Mesenchymal stem cell (in vitro differentiated cells and primary cell): ENCODE data around the gene CYP8B1.

ENCODE experiments used
- DNase-seq: peaks from one replicate; pipeline ENCODE4 v3.0.0-alpha.2; 2013
- H2AFZ ChIP-seq: one replicate; pipeline ENCODE4 v1.6.1; 2013; ENCODE audit warnings: low read depth, mild to moderate bottlenecking, control low read depth, inconsistent platforms, low read length, moderate library complexity
- H2AK5ac ChIP-seq: 2 replicates; pipeline ENCODE4 v1.6.1; 2013; ENCODE audit warnings: low read length, moderate library complexity, mild to moderate bottlenecking, inconsistent platforms; ENCODE audit not compliant: severe bottlenecking
- H2BK120ac ChIP-seq: one replicate; pipeline ENCODE4 v1.6.1; 2013; ENCODE audit warnings: low read depth, mild to moderate bottlenecking, inconsistent platforms, low read length, moderate library complexity
- H2BK12ac ChIP-seq, 2 experiments: one replicate each; pipeline ENCODE4 v1.6.1; 2013; ENCODE audit warnings: inconsistent platforms in 2 of 2, low read length in 2 of 2, mild to moderate bottlenecking in 2 of 2, moderate library complexity in 2 of 2, control low read depth in 1 of 2
- H2BK15ac ChIP-seq: one replicate; pipeline ENCODE4 v1.6.1; 2013; ENCODE audit warnings: mild to moderate bottlenecking, low read depth, inconsistent platforms; ENCODE audit not compliant: poor library complexity, severe bottlenecking
- H2BK5ac ChIP-seq: 2 replicates; pipeline ENCODE4 v1.6.1; 2013; ENCODE audit warnings: low read depth, mild to moderate bottlenecking, low read length, control low read depth, inconsistent platforms; ENCODE audit not compliant: poor library complexity, severe bottlenecking
- H3K14ac ChIP-seq, 2 experiments: one replicate each; pipeline ENCODE4 v1.6.1; 2013; ENCODE audit warnings: inconsistent platforms in 2 of 2, low read length in 2 of 2, control low read depth in 1 of 2, mild to moderate bottlenecking in 1 of 2, moderate library complexity in 1 of 2
- H3K18ac ChIP-seq, 2 experiments: one replicate each; pipeline ENCODE4 v1.6.1; 2013; ENCODE audit warnings: inconsistent platforms in 2 of 2, low read length in 2 of 2, control low read depth in 1 of 2, low read depth in 1 of 2, mild to moderate bottlenecking in 1 of 2
- H3K23ac ChIP-seq, 2 experiments: one replicate each; pipeline ENCODE4 v1.6.1; 2013; ENCODE audit warnings: inconsistent platforms in 2 of 2, low read length in 2 of 2, mild to moderate bottlenecking in 2 of 2, moderate library complexity in 2 of 2, control low read depth in 1 of 2
- H3K27ac ChIP-seq: 2 replicates; pipeline ENCODE4 v1.5.1; 2013; ENCODE audit warnings: mild to moderate bottlenecking, moderate library complexity, low read length, control low read depth, inconsistent platforms; ENCODE audit not compliant: poor library complexity, severe bottlenecking
- H3K27me3 ChIP-seq, 2 experiments: 2 replicates each; pipeline versions ENCODE4 v1.6.1 to v1.7.0; 2013; ENCODE audit warnings: low read length in 2 of 2, mild to moderate bottlenecking in 2 of 2, moderate library complexity in 2 of 2, control low read depth in 1 of 2, inconsistent platforms in 1 of 2; ENCODE audit not compliant: control insufficient read depth in 1 of 2, insufficient read depth in 1 of 2
- H3K36me3 ChIP-seq, 2 experiments: 2 replicates each; pipeline versions ENCODE4 v1.6.1 to v1.7.0; 2013; ENCODE audit warnings: low read length in 2 of 2, control low read depth in 1 of 2, inconsistent platforms in 1 of 2, low read depth in 1 of 2, mild to moderate bottlenecking in 1 of 2; ENCODE audit not compliant: insufficient read depth in 2 of 2, control insufficient read depth in 1 of 2
- H3K4ac ChIP-seq, 2 experiments: one replicate each; pipeline ENCODE4 v1.6.1; 2013; ENCODE audit warnings: inconsistent platforms in 2 of 2, low read length in 2 of 2, mild to moderate bottlenecking in 2 of 2, moderate library complexity in 2 of 2, control low read depth in 1 of 2, low read depth in 1 of 2
- H3K4me1 ChIP-seq: 2 replicates; pipeline ENCODE4 v1.6.1; 2013; ENCODE audit warnings: low read depth, low read length, control low read depth; ENCODE audit not compliant: control insufficient read depth, insufficient read depth
- H3K4me2 ChIP-seq: 2 replicates; pipeline ENCODE4 v1.6.1; 2013; ENCODE audit warnings: low read length, mild to moderate bottlenecking, inconsistent platforms; ENCODE audit not compliant: poor library complexity, severe bottlenecking
- H3K4me3 ChIP-seq, 2 experiments: 2 replicates each; pipeline versions ENCODE4 v1.5.1 to v1.7.0; 2013; ENCODE audit warnings: low read length in 2 of 2, mild to moderate bottlenecking in 2 of 2, control low read depth in 1 of 2, low read depth in 1 of 2; ENCODE audit not compliant: insufficient read depth in 1 of 2
- H3K79me1 ChIP-seq: replicated peaks from 2 replicates; pipeline ENCODE4 v1.6.1; 2013; ENCODE audit warnings: mild to moderate bottlenecking, control low read depth, low read length, inconsistent platforms; ENCODE audit not compliant: poor library complexity, severe bottlenecking
- H3K9ac ChIP-seq: 2 replicates; pipeline ENCODE4 v1.7.0; 2013; ENCODE audit warnings: mild to moderate bottlenecking, low read length, moderate library complexity
- H3K9me3 ChIP-seq: 2 replicates; pipeline ENCODE4 v1.7.0; 2013; ENCODE audit warnings: mild to moderate bottlenecking, low read length; ENCODE audit not compliant: control insufficient read depth
- H4K8ac ChIP-seq: one replicate; pipeline ENCODE4 v1.6.1; 2013; ENCODE audit warnings: inconsistent platforms, mild to moderate bottlenecking, low read length, moderate library complexity
- H4K91ac ChIP-seq: one replicate; pipeline ENCODE4 v1.6.1; 2013; ENCODE audit warnings: mild to moderate bottlenecking, low read length, inconsistent platforms
- WGBS: methylation state at CpG from one replicate; pipeline ENCODE4 v1.1.7; 2013; ENCODE audit warnings: mixed read lengths; 5-methylcytosine and 5-hydroxymethylcytosine counted together

The CYP8B1 gene

DNA sequence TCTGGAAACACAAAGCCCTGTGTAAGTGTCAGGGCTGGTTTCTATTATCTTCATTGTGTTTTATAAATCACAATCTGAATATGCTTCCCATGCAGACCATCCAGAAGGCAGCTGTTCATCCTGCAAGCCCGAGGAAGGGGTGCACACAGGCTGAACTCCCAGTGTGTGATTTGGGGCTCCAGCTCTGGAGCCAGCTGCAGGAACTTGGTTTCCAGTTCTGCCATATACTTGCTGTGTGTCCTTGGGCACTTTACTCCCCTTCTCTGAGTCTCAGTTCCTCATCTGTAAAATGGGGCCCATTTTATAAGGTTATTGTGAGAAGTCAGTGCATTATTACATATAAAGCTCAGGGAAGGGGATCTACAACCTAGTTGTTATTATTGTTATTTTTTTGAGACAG, 22.6 kb downstream of the CYP8B1 start:
- Histone ChIP-seq H3K36me3 (no peaks in the 10 kb centered on the region), H3K79me1 (no peaks in the 10 kb centered on the region), H2BK120ac (no peak overlapping the region), H2AFZ (no peak overlapping the region), H3K9me3 (no peaks in the 10 kb centered on the region), H3K4ac (no peak overlapping the region), H2AK5ac (no peak overlapping the region), H3K4me2 (no peak overlapping the region), H3K14ac (no peak overlapping the region), H3K23ac (no peak overlapping the region), H3K4me3 (no peak overlapping the region), H3K18ac (no peak overlapping the region), H2BK12ac (no peak overlapping the region), H3K4me1 (no peaks in the 10 kb centered on the region), H2BK15ac (no peak overlapping the region), H2BK5ac (no peak overlapping the region), H4K91ac (no peak overlapping the region), H3K27ac (no peak overlapping the region), H4K8ac (no peak overlapping the region), H3K9ac (no peak overlapping the region), H3K27me3 (peaks cover 14 to 30% of the 10 kb centered on the region in 2 experiments)
- DNase-seq, result no peak
- 59% methylated on average over 1 of the region's 1 CpG for WGBS

- no peak overlapping the region for H4K91ac ChIP-seq
- H3K4me1 ChIP-seq, result no peaks in the 10 kb centered on the region
- no peak overlapping the region for H3K27ac ChIP-seq
- no peak overlapping the region for H3K4ac ChIP-seq
- H3K23ac ChIP-seq, result no peak overlapping the region
- DNase-seq, result no peak
- H3K36me3 ChIP-seq, result no peaks in the 10 kb centered on the region
- H3K18ac ChIP-seq, result no peak overlapping the region
- no peak overlapping the region for H3K4me2 ChIP-seq
- H2BK12ac ChIP-seq, result no peak overlapping the region
- H2AK5ac ChIP-seq, result no peak overlapping the region
- no peak overlapping the region for H2BK15ac ChIP-seq
- H3K9ac ChIP-seq, result no peak overlapping the region
- no peak overlapping the region for H3K14ac ChIP-seq
- H3K4me3 ChIP-seq, result no peak overlapping the region
- H3K79me1 ChIP-seq, result no peaks in the 10 kb centered on the region
- H2AFZ ChIP-seq, result no peak overlapping the region
- H2BK5ac ChIP-seq, result no peak overlapping the region
- H4K8ac ChIP-seq, result no peak overlapping the region
- H2BK120ac ChIP-seq, result no peak overlapping the region
- 70% methylated on average over 1 of the region's 2 CpGs for WGBS
- H3K9me3 ChIP-seq, result no peaks in the 10 kb centered on the region
- H3K27me3 ChIP-seq, result peaks cover 14 to 30% of the 10 kb centered on the region in 2 experiments
Observed at GRCh38 chr3:42852441-42852840, 23.2 kb downstream of the CYP8B1 start.

DNA sequence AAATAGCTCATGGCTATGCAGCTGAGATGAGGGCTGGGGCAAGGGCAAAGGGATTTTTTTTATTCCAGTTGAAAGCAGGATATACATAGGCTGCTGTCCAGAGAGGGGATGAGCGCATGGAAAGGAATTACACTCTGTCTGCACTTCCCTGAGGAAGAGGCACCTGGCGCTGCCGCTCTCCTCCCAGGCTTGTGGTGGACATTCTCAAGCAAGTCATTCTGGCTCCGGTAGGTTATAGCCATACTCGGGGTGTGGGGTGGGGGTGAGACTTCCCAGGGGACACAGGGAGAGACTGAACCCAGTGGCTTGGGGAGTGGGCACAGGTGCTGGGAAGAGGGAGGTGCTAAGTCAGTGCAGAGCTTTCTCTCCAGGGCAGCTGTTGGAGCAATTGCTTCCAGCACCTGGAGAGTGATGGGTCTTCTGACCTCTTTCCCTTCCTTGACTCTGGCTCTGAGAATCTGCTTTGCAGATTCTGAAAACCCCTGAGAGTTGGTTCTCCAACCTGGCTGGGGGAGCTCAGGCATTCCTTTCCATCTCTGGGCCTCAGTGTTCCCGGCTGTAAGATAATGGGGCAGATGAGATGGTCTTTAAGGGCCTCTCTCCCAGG, 24.3 kb downstream of the CYP8B1 start:
- no peaks in the 10 kb centered on the region for H3K4me1 ChIP-seq
- H3K4ac ChIP-seq, result no peak overlapping the region
- no peak overlapping the region for H2BK5ac ChIP-seq
- no peak overlapping the region for H3K4me3 ChIP-seq
- no peak overlapping the region for H2BK15ac ChIP-seq
- no peaks in the 10 kb centered on the region for H3K79me1 ChIP-seq
- no peak overlapping the region for H2AFZ ChIP-seq
- H3K23ac ChIP-seq, result no peak overlapping the region
- no peaks in the 10 kb centered on the region for H3K9me3 ChIP-seq
- DNase-seq, result no peak
- no peak overlapping the region for H2BK120ac ChIP-seq
- H3K9ac ChIP-seq, result no peak overlapping the region
- no peak overlapping the region for H4K91ac ChIP-seq
- H3K14ac ChIP-seq, result no peak overlapping the region
- H3K4me2 ChIP-seq, result no peak overlapping the region
- peaks cover 14 to 30% of the 10 kb centered on the region in 2 experiments for H3K27me3 ChIP-seq
- no peaks in the 10 kb centered on the region for H3K36me3 ChIP-seq
- WGBS, result 82% methylated on average over 6 of the region's 6 CpGs
- no peak overlapping the region for H3K18ac ChIP-seq
- no peak overlapping the region for H2BK12ac ChIP-seq
- no peak overlapping the region for H2AK5ac ChIP-seq
- no peak overlapping the region for H3K27ac ChIP-seq
- no peak overlapping the region for H4K8ac ChIP-seq

DNA sequence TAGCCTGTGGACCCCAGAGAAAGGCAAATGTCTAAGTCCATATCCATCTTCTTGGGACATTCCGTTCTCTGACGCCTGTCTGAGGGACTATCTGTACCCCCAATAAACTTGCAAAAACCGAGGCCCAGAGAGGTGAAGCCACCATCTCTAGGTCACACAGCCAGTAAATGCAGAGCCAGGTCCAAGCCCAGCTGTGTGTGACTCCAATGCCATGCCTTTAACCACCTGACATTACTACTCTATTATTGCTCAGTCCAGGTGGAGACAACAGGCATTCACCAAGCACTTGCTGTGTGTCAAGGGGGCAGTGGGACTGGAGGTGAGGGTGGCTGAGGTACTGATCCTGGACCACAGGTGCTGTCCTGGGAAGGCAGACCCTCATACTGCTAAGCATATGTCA, 25.4 kb downstream of the CYP8B1 start:
- Histone ChIP-seq H2AFZ (no peak overlapping the region), H4K8ac (no peak overlapping the region), H3K9me3 (no peaks in the 10 kb centered on the region), H3K27ac (no peak overlapping the region), H3K27me3 (peaks cover 14 to 27% of the 10 kb centered on the region in 2 experiments), H3K4me1 (no peaks in the 10 kb centered on the region), H3K23ac (no peak overlapping the region), H3K4me3 (no peak overlapping the region), H2BK5ac (no peak overlapping the region), H2BK15ac (no peak overlapping the region), H4K91ac (no peak overlapping the region), H2BK12ac (no peak overlapping the region), H3K36me3 (no peaks in the 10 kb centered on the region), H3K4me2 (no peak overlapping the region), H2BK120ac (no peak overlapping the region), H3K18ac (no peak overlapping the region), H3K79me1 (no peaks in the 10 kb centered on the region), H3K4ac (no peak overlapping the region), H3K14ac (no peak overlapping the region), H2AK5ac (no peak overlapping the region), H3K9ac (no peak overlapping the region)
- 89% methylated on average over 3 of the region's 3 CpGs for WGBS
- DNase-seq, result no peak
